ENCODE measurements around the gene FGF11.

Gene FGF11

GRCh38 chr17:7425316-7425715, 14.0 kb upstream of the FGF11 start, which contains the start of gene SPEM2:
SPEM2 (plus strand) TSS chr17:7425616; CDS start chr17:7425689, 73 bp downstream.
- no peak within 1 kb of the TSS for H3K4me2 ChIP-seq (ENCODE audit: low read depth, low read length, poor library complexity, severe bottlenecking)
- no peaks in the 10 kb centered on the region for H3K9me3 ChIP-seq (ENCODE audit: insufficient read depth, low read length)

GRCh38 chr17:7425756-7426155, 13.6 kb upstream of the FGF11 start:
- no peaks in the 10 kb centered on the region for H3K79me2 ChIP-seq (ENCODE audit: insufficient read depth, low read length)
- no peaks in the 10 kb centered on the region for H3K9me2 ChIP-seq (replicated peaks; ENCODE audit: insufficient read depth, low read length)
- no peaks in the 10 kb centered on the region for H3K27me3 ChIP-seq (ENCODE audit: low read length)
- no peaks in the 10 kb centered on the region for H3K9me3 ChIP-seq (ENCODE audit: insufficient read depth, low read length)
- H3K4me2 ChIP-seq (ENCODE audit: low read depth, low read length, poor library complexity, severe bottlenecking): no peak overlapping the region
- H3K27ac ChIP-seq (ENCODE audit: low read depth, low read length): no peak overlapping the region
- no peaks in the 10 kb centered on the region for H4K20me1 ChIP-seq (ENCODE audit: low read depth, low read length)
- TF ChIP-seq CTCF (IDR thresholded peaks at IDR 0.05; ENCODE audit: insufficient read depth, low read length, poor library complexity, severe bottlenecking) (no peak), EZH2phosphoT487 (conservative IDR thresholded peaks at IDR 0.05; ENCODE audit: low read length) (no peak)
- H2AFZ ChIP-seq (ENCODE audit: low read depth, low read length, severe bottlenecking): no peak overlapping the region
- no peaks in the 10 kb centered on the region for H3F3A ChIP-seq (ENCODE audit: insufficient read depth)
- H3K4me3 ChIP-seq (ENCODE audit: insufficient read depth, low read length, poor library complexity, severe bottlenecking): no peak overlapping the region
- H3K9ac ChIP-seq (ENCODE audit: low read length): no peak overlapping the region
- H3K36me3 ChIP-seq (ENCODE audit: low read length): no peaks in the 10 kb centered on the region

More at GRCh38 chr17:7425316-7425715, 14.0 kb upstream of the FGF11 start, which contains the start of gene SPEM2:
- Histone ChIP-seq H3K4me3 (ENCODE audit: insufficient read depth, low read length, poor library complexity, severe bottlenecking) (no peak within 1 kb of the TSS), H3K27ac (ENCODE audit: low read depth, low read length) (no peak within 1 kb of the TSS), H3K9ac (ENCODE audit: low read length) (no peak within 1 kb of the TSS), H3K79me2 (ENCODE audit: insufficient read depth, low read length) (no peaks in the 10 kb centered on the region), H4K20me1 (ENCODE audit: low read depth, low read length) (no peaks in the 10 kb centered on the region), H3K9me2 (replicated peaks; ENCODE audit: insufficient read depth, low read length) (no peaks in the 10 kb centered on the region), H3K27me3 (ENCODE audit: low read length) (no peaks in the 10 kb centered on the region), H3F3A (ENCODE audit: insufficient read depth) (no peaks in the 10 kb centered on the region), H3K36me3 (ENCODE audit: low read length) (no peaks in the 10 kb centered on the region), H2AFZ (ENCODE audit: low read depth, low read length, severe bottlenecking) (no peak within 1 kb of the TSS)
- TF ChIP-seq EZH2phosphoT487 (conservative IDR thresholded peaks at IDR 0.05; ENCODE audit: low read length): no peak
- TF ChIP-seq CTCF (IDR thresholded peaks at IDR 0.05; ENCODE audit: insufficient read depth, low read length, poor library complexity, severe bottlenecking): no peak

- H3K9me3 ChIP-seq (ENCODE audit: insufficient read depth, low read length): no peaks in the 10 kb centered on the region
- H3F3A ChIP-seq (ENCODE audit: insufficient read depth): no peaks in the 10 kb centered on the region
- no peak overlapping the region for H3K9ac ChIP-seq (ENCODE audit: low read length)
- H3K27ac ChIP-seq (ENCODE audit: low read depth, low read length): no peak overlapping the region
- H2AFZ ChIP-seq (ENCODE audit: low read depth, low read length, severe bottlenecking): no peak overlapping the region
- no peaks in the 10 kb centered on the region for H3K27me3 ChIP-seq (ENCODE audit: low read length)
- H3K36me3 ChIP-seq (ENCODE audit: low read length): no peaks in the 10 kb centered on the region
- no peaks in the 10 kb centered on the region for H3K9me2 ChIP-seq (replicated peaks; ENCODE audit: insufficient read depth, low read length)
- no peak overlapping the region for H3K4me3 ChIP-seq (ENCODE audit: insufficient read depth, low read length, poor library complexity, severe bottlenecking)
- H3K4me2 ChIP-seq (ENCODE audit: low read depth, low read length, poor library complexity, severe bottlenecking): no peak overlapping the region
- no peaks in the 10 kb centered on the region for H4K20me1 ChIP-seq (ENCODE audit: low read depth, low read length)
- TF ChIP-seq CTCF (IDR thresholded peaks at IDR 0.05; ENCODE audit: insufficient read depth, low read length, poor library complexity, severe bottlenecking) (no peak), EZH2phosphoT487 (conservative IDR thresholded peaks at IDR 0.05; ENCODE audit: low read length) (no peak)
- no peaks in the 10 kb centered on the region for H3K79me2 ChIP-seq (ENCODE audit: insufficient read depth, low read length)
These were observed 13.0 kb upstream of the FGF11 start for GRCh38 chr17:7426203-7426863.
